NCI-H345 treated with DMSO at 0.1 percent for 48 hours (cell line): ENCODE results near the gene INPP5E.

ENCODE experiments used
- DNase-seq: peaks from one replicate; lab custom pipeline; 2025; ENCODE audit not compliant: unreplicated experiment; lab: John Stamatoyannopoulos, UW

Gene INPP5E

GRCh38 chr9:136389396-136389795 is 50.2 kb downstream of the INPP5E start:
- no peak for DNase-seq

GRCh38 chr9:136387217-136387616 is 52.4 kb downstream of the INPP5E start:
- DNase-seq, result no peak

- DNase-seq, result no peak
These were observed 53.6 kb downstream of the INPP5E start for GRCh38 chr9:136386018-136386417.

GRCh38 chr9:136385015-136385414 is 54.6 kb downstream of the INPP5E start:
- no peak for DNase-seq

- no peak for DNase-seq
These were observed 56.2 kb downstream of the INPP5E start for GRCh38 chr9:136383436-136383835.

GRCh38 chr9:136381966-136382513 is 57.6 kb downstream of the INPP5E start:
- no peak for DNase-seq

GRCh38 chr9:136381311-136381710 is 58.3 kb downstream of the INPP5E start:
- no peak for DNase-seq

- no peak for DNase-seq
These were observed 59.3 kb downstream of the INPP5E start for GRCh38 chr9:136380381-136380780.

- DNase-seq, result no peak
These were observed 59.8 kb downstream of the INPP5E start for GRCh38 chr9:136379891-136380290.

- DNase-seq, result no peak
These were observed 60.2 kb downstream of the INPP5E start for GRCh38 chr9:136379401-136379800.

- no peak for DNase-seq
These were observed 60.7 kb downstream of the INPP5E start for GRCh38 chr9:136379003-136379287.
